ENCODE measurements around the gene SACS. TPM values are rescaled to one million over a fixed set of nuclear protein-coding genes. Genes with fewer than 3 reads are reported as not detected.
"Not testable (repeated sequence)": the region's sequence is repeated elsewhere in the genome, so short reads cannot be mapped to it uniquely, and the experiment has no call there.

The SACS gene
- polyA plus RNA-seq, 1 donor: 58.4 TPM

GRCh38 chr13:23455401-23456185, 22.1 kb upstream of the SACS start:
- no peak for DNase-seq (ENCODE audit: low read depth)

- no peak for DNase-seq (ENCODE audit: low read depth)
Observed at GRCh38 chr13:23453132-23453531, 19.6 kb upstream of the SACS start.

GRCh38 chr13:23450340-23451046, 17.0 kb upstream of the SACS start:
- DNase-seq (ENCODE audit: low read depth): no peak

GRCh38 chr13:23449398-23450162, 16.1 kb upstream of the SACS start:
- DNase-seq (ENCODE audit: low read depth): no peak

GRCh38 chr13:23447927-23448326, 14.4 kb upstream of the SACS start:
- no peak for DNase-seq (ENCODE audit: low read depth)

GRCh38 chr13:23445794-23446193, 12.3 kb upstream of the SACS start:
- DNase-seq (ENCODE audit: low read depth): no peak

- DNase-seq (ENCODE audit: low read depth): no peak
Observed at GRCh38 chr13:23443878-23444277, 10.4 kb upstream of the SACS start.

- DNase-seq (ENCODE audit: low read depth): no peak
Observed at GRCh38 chr13:23443110-23443509, 9.6 kb upstream of the SACS start.

- no peak for DNase-seq (ENCODE audit: low read depth)
Observed at GRCh38 chr13:23440821-23441618, 7.5 kb upstream of the SACS start.

- not testable (repeated sequence) for DNase-seq (ENCODE audit: low read depth)
Observed at GRCh38 chr13:23440324-23440723, 6.8 kb upstream of the SACS start.

GRCh38 chr13:23437916-23438315, 4.4 kb upstream of the SACS start:
- no peak for DNase-seq (ENCODE audit: low read depth)

- no peak for DNase-seq (ENCODE audit: low read depth)
Observed at GRCh38 chr13:23436680-23437079, 3.2 kb upstream of the SACS start.

GRCh38 chr13:23434491-23434890, 989 bp upstream of the SACS start:
- no peak for DNase-seq (ENCODE audit: low read depth)

- no peak for DNase-seq (ENCODE audit: low read depth)
Observed at GRCh38 chr13:23432626-23433025, 876 bp downstream of the SACS start.

GRCh38 chr13:23430664-23431063, 2.8 kb downstream of the SACS start:
- no peak for DNase-seq (ENCODE audit: low read depth)

- no peak for DNase-seq (ENCODE audit: low read depth)
Observed at GRCh38 chr13:23427881-23428528, 5.5 kb downstream of the SACS start.

- no peak for DNase-seq (ENCODE audit: low read depth)
Observed at GRCh38 chr13:23427342-23427843, 6.1 kb downstream of the SACS start.

GRCh38 chr13:23421596-23421995, 11.9 kb downstream of the SACS start:
- DNase-seq (ENCODE audit: low read depth): no peak

- DNase-seq (ENCODE audit: low read depth): no peak
Observed at GRCh38 chr13:23418776-23419683, 14.5 kb downstream of the SACS start.

- DNase-seq (ENCODE audit: low read depth): no peak
Observed at GRCh38 chr13:23414682-23415081, 18.8 kb downstream of the SACS start.
